ENCODE data around the gene TADA2A.

Gene TADA2A

DNA sequence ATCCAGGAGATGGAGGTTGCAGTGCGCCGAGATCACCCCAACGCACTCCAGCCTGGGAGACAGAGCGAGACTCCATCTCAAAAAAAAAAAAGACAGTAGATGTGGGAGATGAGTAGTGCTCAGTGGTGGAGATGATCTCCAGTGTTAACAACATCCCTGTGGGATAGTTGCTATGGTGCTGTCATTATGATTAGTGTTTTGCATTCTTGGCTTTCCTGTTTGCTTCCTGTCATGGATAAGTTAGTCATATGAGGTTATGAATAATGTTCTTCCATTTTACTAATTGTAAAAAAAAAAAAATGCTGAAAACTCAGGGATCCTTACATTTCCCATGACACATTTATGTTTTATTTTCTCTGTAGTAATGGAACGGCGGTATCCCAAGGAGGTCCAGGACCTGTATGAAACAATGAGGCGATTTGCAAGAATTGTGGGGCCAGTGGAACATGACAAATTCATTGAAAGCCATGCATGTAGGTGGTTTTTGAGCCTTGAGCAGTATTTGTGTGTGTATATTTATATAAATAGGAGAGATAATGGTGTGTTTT lies 58.5 kb downstream of the TADA2A start:
- FAIRE-seq = no peak

DNA sequence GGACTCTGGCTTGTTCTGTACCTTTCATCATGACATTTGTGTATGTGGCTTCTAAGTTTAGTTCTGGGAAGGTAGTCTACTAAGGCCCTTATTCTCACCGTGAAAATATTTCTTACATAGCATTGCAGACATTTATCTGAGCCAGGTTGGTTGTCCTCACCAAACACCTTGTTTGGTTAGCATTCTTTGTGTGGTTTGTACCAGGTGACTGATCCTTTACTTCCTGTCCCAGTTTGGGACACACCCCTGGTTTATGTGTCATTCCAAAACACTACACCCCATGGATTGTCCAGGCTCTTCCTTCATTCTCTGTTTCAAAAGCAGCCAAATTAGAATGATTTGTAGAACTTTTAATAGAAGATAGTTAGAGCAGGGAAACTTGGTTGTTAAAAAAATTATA lies 59.8 kb downstream of the TADA2A start:
- no peak for FAIRE-seq

GRCh38 chr17:37470181-37470580 lies 63.5 kb downstream of the TADA2A start:
- FAIRE-seq = no peak

DNA sequence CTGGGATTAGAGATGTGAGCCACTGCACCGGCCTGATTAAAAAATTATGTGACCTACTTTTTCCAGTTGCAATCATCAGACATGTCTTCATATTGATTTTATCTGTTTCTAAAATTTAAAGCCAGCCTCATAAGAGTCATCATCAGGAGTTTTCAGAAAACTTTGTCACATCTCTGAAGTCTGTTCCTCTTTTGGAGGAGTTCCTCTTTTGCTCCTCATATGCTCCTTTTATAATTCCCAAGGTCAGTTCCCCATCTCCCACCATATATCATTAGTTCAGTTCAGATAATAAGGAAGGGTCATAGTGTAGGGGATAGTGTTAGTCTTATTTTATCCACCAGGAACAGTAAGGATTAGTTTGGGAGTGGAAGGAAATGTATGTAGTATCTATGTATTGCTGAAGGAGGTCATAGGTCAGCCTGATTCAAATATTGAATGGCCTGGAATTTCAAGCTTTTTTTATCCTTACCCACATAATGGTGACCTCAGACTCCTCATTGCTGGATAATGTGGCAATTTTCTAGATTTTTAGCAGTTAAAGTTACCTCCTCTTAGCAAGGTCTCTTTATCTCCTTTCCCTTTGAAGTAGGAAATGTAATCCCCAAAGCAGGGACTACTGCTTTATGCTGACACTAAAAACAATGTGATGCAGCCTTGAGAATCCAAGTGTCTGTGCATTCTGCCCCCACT lies 69.2 kb downstream of the TADA2A start:
- no peak for FAIRE-seq

DNA sequence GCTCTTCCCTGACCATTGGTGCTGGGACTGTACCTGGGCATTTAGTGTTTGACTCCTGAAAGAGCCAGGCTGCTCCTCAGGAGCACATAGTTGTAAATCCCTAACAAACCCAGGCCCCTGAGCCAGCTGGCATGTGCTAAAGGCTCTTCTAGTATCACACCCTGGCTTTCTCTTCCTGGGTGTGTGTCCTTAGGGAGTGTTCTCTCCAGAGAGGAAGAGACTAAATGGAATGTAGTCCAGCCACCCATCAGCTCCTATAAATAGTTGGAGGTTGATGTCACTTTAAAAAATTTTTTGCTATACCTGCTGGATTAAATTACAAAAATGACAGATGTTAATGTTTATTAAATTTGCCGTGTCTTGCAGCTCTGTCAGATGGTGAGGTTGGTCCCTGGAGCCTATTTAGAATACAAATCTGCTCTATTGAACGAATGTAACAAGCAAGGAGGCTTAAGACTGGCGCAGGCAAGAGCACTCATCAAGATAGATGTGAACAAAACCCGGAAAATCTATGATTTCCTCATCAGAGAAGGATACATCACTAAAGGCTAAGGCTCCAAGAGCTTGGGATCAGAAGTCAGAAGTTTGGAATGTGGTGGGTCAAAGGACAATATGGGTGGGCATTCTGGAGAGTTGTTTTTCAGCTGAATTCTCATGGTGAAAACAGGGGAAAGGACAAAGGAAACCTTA lies 69.9 kb downstream of the TADA2A start:
- no peak for FAIRE-seq

DNA sequence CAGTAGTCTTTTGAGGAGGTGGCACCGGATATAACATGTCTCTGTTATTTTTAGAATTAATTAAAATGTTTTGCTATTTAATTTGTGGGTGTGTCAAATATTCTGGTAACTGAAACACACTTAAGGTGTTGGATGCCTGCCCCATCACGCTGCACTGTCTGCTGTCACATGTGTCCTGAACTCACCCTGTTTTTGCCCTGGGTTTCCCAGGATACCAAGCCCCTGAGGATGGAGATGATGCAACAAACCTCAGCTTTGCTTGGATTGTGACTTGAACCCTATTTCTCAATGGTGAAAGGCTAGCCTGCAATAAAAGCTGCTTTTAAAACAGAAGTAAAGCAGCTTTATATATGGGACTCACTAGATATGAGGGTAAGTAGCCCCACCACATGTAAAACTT lies 71.5 kb downstream of the TADA2A start:
- no peak for FAIRE-seq

DNA sequence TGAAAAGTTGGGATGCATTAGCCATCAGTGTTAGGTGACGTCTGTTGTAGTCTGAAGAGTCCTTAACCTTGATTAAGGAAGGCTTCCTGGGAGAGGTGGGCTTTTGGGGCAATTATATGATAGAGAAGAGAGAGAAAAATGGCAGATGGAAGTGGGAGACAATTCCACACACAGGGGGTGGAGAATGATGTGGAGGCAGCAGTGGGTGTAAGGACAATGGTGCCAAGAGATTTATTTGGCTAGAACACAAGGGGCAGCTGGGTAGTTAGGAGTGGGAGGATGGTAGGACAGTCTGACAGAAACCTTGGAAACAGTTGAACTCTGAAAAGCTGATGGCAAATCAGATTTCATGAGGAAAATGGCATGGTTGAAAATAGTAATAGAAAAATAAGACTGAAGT lies 72.3 kb downstream of the TADA2A start:
- no peak for FAIRE-seq

- no peak for FAIRE-seq
These were observed 73.7 kb downstream of the TADA2A start for GRCh38 chr17:37480427-37480826.

- no peak for FAIRE-seq
These were observed 74.4 kb downstream of the TADA2A start for GRCh38 chr17:37481001-37481665.

GRCh38 chr17:37483311-37484039 lies 76.8 kb downstream of the TADA2A start:
- FAIRE-seq = no peak

DNA sequence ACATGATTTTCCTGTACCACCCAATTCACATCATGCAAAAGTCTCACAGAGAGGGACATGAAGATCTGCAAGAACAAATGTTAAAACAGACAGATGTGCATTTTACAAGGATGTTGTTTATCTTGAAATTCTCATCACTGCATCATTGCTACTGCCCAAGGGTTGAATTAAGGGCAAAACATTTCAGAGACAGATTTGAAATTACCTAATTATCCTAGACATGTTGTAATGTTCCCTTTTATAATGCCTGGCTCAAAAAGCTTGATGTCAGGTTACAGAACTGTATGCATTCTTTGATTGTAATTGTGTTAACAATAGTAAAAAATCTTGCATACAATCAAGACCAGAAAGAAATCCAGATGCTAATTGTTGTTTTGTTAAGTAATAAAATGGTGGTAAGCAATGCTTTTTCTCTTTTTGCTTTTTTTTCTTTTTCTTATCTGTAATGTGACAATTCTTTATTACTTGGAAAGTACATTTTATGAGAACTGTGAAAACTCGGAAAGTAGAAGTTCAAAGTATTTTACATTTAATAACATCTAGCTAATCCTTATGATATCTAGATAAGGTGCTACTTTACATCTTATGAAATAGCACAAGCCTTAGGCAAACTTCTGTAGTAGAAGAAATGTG lies 79.4 kb downstream of the TADA2A start:
- FAIRE-seq = no peak

- no peak for FAIRE-seq
These were observed 81.4 kb downstream of the TADA2A start for GRCh38 chr17:37488009-37488604.

DNA sequence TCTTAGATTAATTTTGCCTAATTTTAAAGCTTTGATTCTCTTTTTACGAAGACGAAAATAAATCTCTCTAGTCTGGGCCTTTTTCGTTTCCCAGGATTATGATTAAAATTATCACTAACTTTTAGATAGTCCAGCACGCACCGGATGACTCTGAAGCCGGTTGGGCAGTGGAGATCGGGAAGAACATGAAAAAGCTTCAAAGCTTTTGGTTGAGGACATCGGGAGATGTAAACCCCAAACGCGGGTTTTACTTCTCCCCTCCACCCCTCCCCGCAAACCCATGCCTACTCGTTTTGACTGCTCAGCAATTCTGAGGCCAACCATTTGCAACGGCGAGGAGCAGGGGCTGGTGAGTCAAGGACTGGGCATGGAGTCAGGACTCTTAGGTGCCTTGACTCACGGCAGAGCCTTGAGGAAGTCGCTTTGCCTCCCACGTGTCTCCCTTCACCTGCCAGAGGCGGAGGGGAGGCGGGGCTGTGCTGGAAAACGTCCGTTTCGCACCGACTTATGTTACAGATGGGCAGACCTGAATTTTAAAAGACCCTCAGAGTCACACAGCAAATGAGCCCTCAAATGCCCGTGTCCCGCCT lies 82.0 kb downstream of the TADA2A start:
- FAIRE-seq = no peak

DNA sequence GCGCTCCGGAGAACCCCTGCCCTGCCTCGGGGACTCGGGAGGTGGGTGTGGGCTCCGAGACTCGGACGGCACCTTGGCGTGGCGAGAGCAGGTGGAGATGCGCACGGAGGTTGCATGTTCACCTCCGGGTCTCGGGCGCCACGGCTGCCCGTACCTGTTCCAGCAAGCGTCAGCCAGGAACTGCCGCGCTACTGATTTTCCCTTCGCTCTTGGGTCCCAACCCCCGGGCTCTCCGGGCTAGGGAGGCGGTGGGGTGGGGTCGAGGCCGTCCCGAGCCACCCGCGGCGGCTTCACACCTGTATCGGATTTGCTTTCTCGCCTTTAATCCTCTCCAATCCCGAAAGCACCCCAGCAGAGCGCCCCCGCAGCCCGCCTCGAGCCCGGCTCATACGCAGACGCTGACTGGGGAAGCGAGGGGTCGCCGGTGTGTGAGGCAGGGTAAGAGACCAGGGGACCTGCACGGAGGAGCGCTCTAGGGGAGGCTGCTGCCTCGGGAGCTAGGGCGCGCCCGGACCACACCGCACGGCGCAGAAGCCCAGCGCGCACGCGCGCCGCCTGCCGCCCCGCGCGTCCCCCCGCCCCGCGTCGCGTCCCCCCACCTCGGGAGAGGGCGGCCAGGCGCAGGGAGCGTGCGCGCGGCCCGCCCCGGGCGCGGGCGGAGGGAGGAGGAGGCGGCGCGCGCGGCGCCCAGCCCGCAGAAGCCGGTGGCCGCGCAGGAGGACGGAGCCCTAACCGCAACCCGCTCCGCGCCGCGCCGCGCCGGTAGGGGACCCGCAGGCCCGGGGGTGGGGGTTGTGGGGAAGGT lies 82.7 kb downstream of the TADA2A start, which contains the start of gene DUSP14:
Gene DUSP14 (plus strand): TSS at position 695 of the 805 bp plus-strand sequence. CDS start 22,382 bp downstream, outside the sequence.
- FAIRE-seq = no peak

DNA sequence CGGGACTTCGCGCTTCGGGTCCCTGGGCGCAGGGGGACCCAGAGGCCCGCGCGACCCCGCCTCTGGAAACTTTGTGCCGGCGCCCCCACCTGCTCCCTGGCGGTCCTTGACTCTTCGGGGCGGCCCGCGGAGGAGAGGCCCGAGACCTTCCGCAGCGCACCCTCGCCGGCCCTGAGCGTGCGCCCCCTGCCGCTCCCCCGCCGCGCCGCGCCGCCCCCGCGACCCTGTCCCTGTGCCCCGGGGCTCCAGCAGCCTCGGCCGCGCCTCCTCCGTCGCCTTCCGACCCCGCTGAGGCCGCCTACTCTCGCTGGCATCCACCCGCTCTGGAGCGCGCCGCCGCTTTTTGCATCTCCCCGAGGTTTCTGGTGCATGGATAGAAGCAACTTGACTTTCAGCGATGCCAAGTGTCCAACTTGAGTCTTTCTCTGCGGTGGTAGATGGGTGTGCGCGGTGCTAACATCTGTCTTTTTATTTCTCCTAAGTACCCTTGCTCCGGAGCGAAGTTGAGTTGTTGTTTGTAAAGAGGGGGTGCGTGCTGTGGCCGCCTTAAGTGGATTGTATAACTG lies 83.4 kb downstream of the TADA2A start:
- no peak for FAIRE-seq

DNA sequence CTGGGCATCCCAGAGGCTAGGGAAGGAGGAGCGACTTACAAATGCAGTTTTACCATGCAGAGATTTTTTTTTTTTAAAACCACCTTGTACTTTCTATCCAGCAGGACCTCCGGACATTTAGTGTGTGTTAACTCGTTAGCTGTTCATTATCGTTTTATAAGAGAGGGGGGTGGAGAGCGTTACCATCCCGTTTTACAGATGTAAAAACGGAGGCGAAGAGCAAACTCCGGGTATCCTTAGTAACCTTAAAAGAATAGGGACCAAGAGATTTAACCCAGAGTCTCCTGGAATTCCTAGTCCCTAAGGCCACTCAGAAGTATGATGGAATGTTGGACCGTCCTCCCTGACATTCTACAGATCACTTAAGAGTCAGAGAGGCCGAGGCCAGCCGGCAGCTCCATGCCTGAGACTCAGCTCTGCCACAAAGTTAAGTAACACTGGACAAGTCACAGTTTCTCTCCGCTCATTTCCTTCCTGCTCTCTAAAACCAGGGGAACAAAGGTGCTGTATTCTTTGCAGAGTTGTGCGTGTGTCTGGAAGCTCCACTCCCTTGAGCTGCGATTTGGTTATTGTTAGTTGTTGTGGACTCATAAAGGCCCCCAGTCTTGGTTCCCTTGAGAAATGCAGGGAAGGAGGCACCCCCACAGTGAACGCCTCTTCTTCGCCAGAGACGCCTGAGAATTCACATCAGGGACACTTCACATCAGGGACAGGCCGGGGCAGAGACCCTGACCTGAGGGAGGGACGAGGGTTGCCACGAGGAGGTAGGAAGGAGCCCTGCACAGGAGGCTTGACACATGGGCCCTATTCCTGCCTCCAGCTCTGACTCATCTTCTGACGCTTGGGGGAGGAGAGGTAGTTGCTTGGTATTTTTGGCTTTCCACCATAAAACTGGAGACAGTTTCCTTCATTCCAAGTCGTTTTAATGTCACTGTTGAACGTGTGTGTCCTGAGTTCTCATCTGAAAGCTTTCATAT lies 84.2 kb downstream of the TADA2A start:
- FAIRE-seq = no peak

GRCh38 chr17:37492167-37492566 lies 85.5 kb downstream of the TADA2A start:
- FAIRE-seq = no peak

- FAIRE-seq = no peak
These were observed 86.8 kb downstream of the TADA2A start for GRCh38 chr17:37493249-37494027.
